Transverse colon (tissue), 4 donors: ENCODE data around the gene OR2L5.

ENCODE experiments used
- CTCF ChIP-seq, 5 experiments: fragments of 200-600 bp in 3 of 5; fragments of 450-650 bp in 2 of 5; sonication (generic) in 3 of 5; IDR thresholded peaks; 1 replicate in 2 of 5; 2 replicates in 3 of 5; pipeline ENCODE4 v1.5.1; 2016 to 2017; ENCODE audit warnings: antibody characterized with exemption in 5 of 5, inconsistent platforms in 3 of 5, mild to moderate bottlenecking in 2 of 5, moderate library complexity in 1 of 5
- EP300 ChIP-seq: sonication (generic); formaldehyde crosslinking; IDR thresholded peaks from one replicate; pipeline ENCODE4 v1.6.1; 2017; ENCODE audit warnings: antibody characterized with exemption, low read depth
- POLR2A ChIP-seq: fragments of 450-650 bp; IDR thresholded peaks from one replicate; pipeline ENCODE4 v1.6.1; 2016; ENCODE audit warnings: antibody characterized with exemption, mild to moderate bottlenecking, moderate library complexity
- POLR2AphosphoS5 ChIP-seq, 3 donors: sonication (generic); formaldehyde crosslinking; IDR thresholded peaks; one replicate each; pipeline ENCODE4 v1.6.1; 2016; ENCODE audit warnings: antibody characterized with exemption in 3 of 3

GRCh38 chr1:247992986-247993385 lies 20.5 kb upstream of the OR2L5 start:
- no peak for TF ChIP-seq CTCF (IDR thresholded peaks at IDR 0.05)
- no peak for TF ChIP-seq POLR2A
- no peak for TF ChIP-seq POLR2AphosphoS5 (IDR thresholded peaks at IDR 0.05)
- no peak for TF ChIP-seq EP300
